HEK293 (cell line): ENCODE results near the gene NOS1.

ENCODE experiments used
- CTCF ChIA-PET: fragments of 350-600 bp; formaldehyde crosslinking; extraction: SDS; loops from one replicate; lab custom pipeline; 2021; ENCODE audit warnings: antibody characterized with exemption; lab: Yijun Ruan, JAX
- POLR2A ChIA-PET: fragments of 300-600 bp; formaldehyde crosslinking; extraction: SDS; loops from one replicate; lab custom pipeline; 2020; ENCODE audit warnings: antibody characterized with exemption, inconsistent platforms; lab: Yijun Ruan, JAX
- H3K27ac ChIP-seq: fragments of 200-500 bp; sonication (Bioruptor generic); 2 replicates; pipeline ENCODE4 v1.5.1; 2014; ENCODE audit warnings: low read depth, low read length, control low read depth, inconsistent platforms; ENCODE audit errors: extremely low read depth
- H3K36me3 ChIP-seq, 2 experiments: fragments of 200-500 bp in 1 of 2; sonication (Bioruptor generic) in 1 of 2; 1 replicate in 1 of 2; 2 replicates in 1 of 2; pipeline ENCODE4 v1.5.1; 2014 to 2017; ENCODE audit warnings: inconsistent platforms in 2 of 2, low read length in 2 of 2; ENCODE audit not compliant: control insufficient read depth in 2 of 2, insufficient read depth in 1 of 2
- H3K4me1 ChIP-seq: fragments of 200-500 bp; sonication (Bioruptor generic); 2 replicates; pipeline ENCODE4 v1.5.1; 2014; ENCODE audit warnings: mild to moderate bottlenecking, low read length, inconsistent platforms; ENCODE audit not compliant: control insufficient read depth, insufficient read depth
- H3K4me3 ChIP-seq: 2 replicates; pipeline ENCODE4 v1.5.1; 2011; ENCODE audit warnings: low read depth, mild to moderate bottlenecking, control low read depth, low read length, moderate library complexity
- H3K9me3 ChIP-seq: fragments of 200-500 bp; sonication (Bioruptor generic); 2 replicates; pipeline ENCODE4 v1.5.1; 2014; ENCODE audit warnings: low read depth, low read length, inconsistent platforms; ENCODE audit not compliant: control insufficient read depth, insufficient read depth
- GLIS1 ChIP-seq: fragments of 450-650 bp; formaldehyde crosslinking; IDR thresholded peaks from 2 replicates; pipeline ENCODE4 v1.5.1; 2016; ENCODE audit warnings: missing biosample characterization, missing genetic modification characterization
- HOXD13 ChIP-seq: sonication (generic); formaldehyde crosslinking; IDR thresholded peaks from 2 replicates; pipeline ENCODE4 v1.8.0; 2022; ENCODE audit warnings: missing genetic modification reagents, borderline replicate concordance
- PRDM1 ChIP-seq: fragments of 450-650 bp; formaldehyde crosslinking; IDR thresholded peaks from 2 replicates; pipeline ENCODE4; 2016; ENCODE audit warnings: missing biosample characterization, missing genetic modification characterization
- SCRT2 ChIP-seq: fragments of 450-650 bp; formaldehyde crosslinking; IDR thresholded peaks from 2 replicates; pipeline ENCODE4 v1.5.1; 2016; ENCODE audit warnings: missing biosample characterization, missing genetic modification characterization
- SP2 ChIP-seq: fragments of 450-650 bp; formaldehyde crosslinking; IDR thresholded peaks from 2 replicates; pipeline ENCODE4 v1.5.1; 2016; ENCODE audit warnings: missing biosample characterization, missing genetic modification characterization
- TCF7L2 ChIP-seq: IDR thresholded peaks from 2 replicates; pipeline ENCODE4 v1.6.1; 2011; ENCODE audit warnings: low read depth, mild to moderate bottlenecking, inconsistent platforms, low read length, moderate library complexity, borderline replicate concordance
- ZBTB17 ChIP-seq: fragments of 450-650 bp; formaldehyde crosslinking; IDR thresholded peaks from 2 replicates; pipeline ENCODE4 v1.5.1; 2016; ENCODE audit warnings: missing biosample characterization, missing genetic modification characterization
- ZNF138 ChIP-seq: fragments of 450-650 bp; formaldehyde crosslinking; IDR thresholded peaks from 2 replicates; pipeline ENCODE4 v1.5.1; 2016; ENCODE audit warnings: missing biosample characterization, missing genetic modification characterization, borderline replicate concordance
- ZNF174 ChIP-seq: fragments of 450-650 bp; formaldehyde crosslinking; IDR thresholded peaks from 2 replicates; pipeline ENCODE4 v1.5.0; 2017; ENCODE audit warnings: missing biosample characterization, mild to moderate bottlenecking, missing genetic modification characterization
- ZNF175 ChIP-seq: fragments of 450-650 bp; formaldehyde crosslinking; IDR thresholded peaks from 2 replicates; pipeline ENCODE4 v1.5.1; 2016; ENCODE audit warnings: missing biosample characterization, missing genetic modification characterization
- ZNF248 ChIP-seq: fragments of 450-650 bp; formaldehyde crosslinking; IDR thresholded peaks from 2 replicates; pipeline ENCODE4 v1.5.1; 2017; ENCODE audit warnings: missing biosample characterization, missing genetic modification characterization
- ZNF311 ChIP-seq: fragments of 450-650 bp; formaldehyde crosslinking; IDR thresholded peaks from 2 replicates; pipeline ENCODE4 v1.5.1; 2017; ENCODE audit warnings: missing biosample characterization, missing genetic modification characterization, borderline replicate concordance
- ZNF473 ChIP-seq: fragments of 450-650 bp; formaldehyde crosslinking; IDR thresholded peaks from 2 replicates; pipeline ENCODE4 v1.5.1; 2017; ENCODE audit warnings: missing biosample characterization, missing genetic modification characterization
- ZNF488 ChIP-seq: fragments of 450-650 bp; formaldehyde crosslinking; IDR thresholded peaks from 2 replicates; pipeline ENCODE4 v1.5.1; 2016; ENCODE audit warnings: missing biosample characterization, missing genetic modification characterization
- ZNF629 ChIP-seq: fragments of 450-650 bp; formaldehyde crosslinking; IDR thresholded peaks from 2 replicates; pipeline ENCODE4 v1.5.1; 2017; ENCODE audit warnings: missing biosample characterization, missing genetic modification characterization
- ZNF692 ChIP-seq: fragments of 450-650 bp; formaldehyde crosslinking; IDR thresholded peaks from 2 replicates; pipeline ENCODE4 v1.5.1; 2016; ENCODE audit warnings: missing biosample characterization, missing genetic modification characterization
- ZNF843 ChIP-seq: fragments of 450-650 bp; formaldehyde crosslinking; IDR thresholded peaks from 2 replicates; pipeline ENCODE4 v1.5.1; 2016; ENCODE audit warnings: missing biosample characterization, missing genetic modification characterization

Gene NOS1

GRCh38 chr12:117231750-117232149 is 129.7 kb downstream of the NOS1 start:
- peak; percentile 29; the same call in 1 of the 2 replicates for TF ChIP-seq SCRT2
- TF ChIP-seq SP2 (tag by site-specific recombination), result no peak
- ChIA-PET POLR2A (no interaction called here), CTCF (interaction anchor here (0.5 to 7.0 kb wide), 14 partner anchors 8 to 1943 kb away, joined by 3 to 75 read pairs (median 4); no protein-coding TSS in a partner anchor)

GRCh38 chr12:117228239-117228638 is 133.2 kb downstream of the NOS1 start:
- ChIA-PET POLR2A (no interaction called here), CTCF (interaction anchor here (0.5 to 3.2 kb wide), 4 partner anchors 8 to 621 kb away, joined by 3 to 17 read pairs (median 6); no protein-coding TSS in a partner anchor)
- Histone ChIP-seq H3K4me1 (no peaks in the 10 kb centered on the region), H3K4me3 (no peak overlapping the region), H3K9me3 (no peaks in the 10 kb centered on the region), H3K27ac (no peak overlapping the region), H3K36me3 (no peaks in the 10 kb centered on the region)
- TF ChIP-seq ZBTB17 (tag by site-specific recombination) (0 out of 2 replicates have a peak, but pooled peaks have one; percentile 18), PRDM1 (no peak), ZNF175 (tag by site-specific recombination) (no peak), ZNF473 (tag by site-specific recombination) (no peak)

More at GRCh38 chr12:117231750-117232149, 129.7 kb downstream of the NOS1 start:
- Histone ChIP-seq H3K36me3 (no peaks in the 10 kb centered on the region), H3K4me1 (no peaks in the 10 kb centered on the region), H3K9me3 (no peaks in the 10 kb centered on the region), H3K27ac (no peak overlapping the region), H3K4me3 (no peak overlapping the region)

GRCh38 chr12:117227000-117227653 is 134.3 kb downstream of the NOS1 start:
- POLR2A ChIA-PET, result no interaction called here
- H3K27ac ChIP-seq, result no peak overlapping the region
- CTCF ChIA-PET, result interaction anchor here (0.8 to 3.2 kb wide), 6 partner anchors 9 to 630 kb away, joined by 3 to 17 read pairs (median 4); no protein-coding TSS in a partner anchor
- H3K4me1 ChIP-seq, result no peaks in the 10 kb centered on the region
- H3K36me3 ChIP-seq, result no peaks in the 10 kb centered on the region
- no peak overlapping the region for H3K4me3 ChIP-seq
- no peaks in the 10 kb centered on the region for H3K9me3 ChIP-seq
- TF ChIP-seq GLIS1 (peak; percentile 29; the same call in 1 of the 2 replicates), ZNF174 (tag by site-specific recombination) (no peak), ZNF311 (tag by site-specific recombination) (no peak), ZNF248 (no peak), ZNF488 (tag by site-specific recombination) (no peak), ZNF692 (tag by site-specific recombination) (no peak), ZNF629 (no peak), TCF7L2 (no peak)

- no peaks in the 10 kb centered on the region for H3K36me3 ChIP-seq
- POLR2A ChIA-PET, result no interaction called here
- TF ChIP-seq ZNF843 (tag by site-specific recombination), result no peak
- TF ChIP-seq ZNF175 (tag by site-specific recombination), result no peak
- no peak for TF ChIP-seq ZNF138
- no peak for TF ChIP-seq HOXD13 (CRISPR knock-in tag)
- TF ChIP-seq, all 188 proteins: peak for 0
- CTCF ChIA-PET, result interaction anchor here (1.4 to 3.2 kb wide), 3 partner anchors 10 to 631 kb away, joined by 3 to 17 read pairs (median 4); no protein-coding TSS in a partner anchor
- Histone ChIP-seq H3K4me1 (no peaks in the 10 kb centered on the region), H3K9me3 (no peaks in the 10 kb centered on the region), H3K27ac (no peak overlapping the region), H3K4me3 (no peak overlapping the region)
Observed at GRCh38 chr12:117226505-117226904, 134.9 kb downstream of the NOS1 start.
